ENCODE measurements around the gene EFHB. TPM values are rescaled to one million over a fixed set of nuclear protein-coding genes. Genes with fewer than 3 reads are reported as not detected.
A peak's percentile ranks its signal among the peaks of the same experiment; 100 is the strongest.

Gene EFHB
- 1.0 to 2.7 TPM (median 1.1 TPM) in 3 replicates for total RNA-seq

GRCh38 chr3:19934098-19934566, at the start of gene EFHB:
EFHB (minus strand) TSS chr3:19934217; CDS start chr3:19934018, 199 bp downstream.
- H3K4me1 Mint-ChIP-seq: peaks cover 8% of the 10 kb centered on the region
- peak within 1 kb of the TSS; percentile 34 for H3K4me3 Mint-ChIP-seq
- H3K27me3 Mint-ChIP-seq (ENCODE audit: low read depth): no peaks in the 10 kb centered on the region
- H3K9me3 Mint-ChIP-seq: no peaks in the 10 kb centered on the region
- H3K36me3 Mint-ChIP-seq: no peaks in the 10 kb centered on the region
- peak within 1 kb of the TSS; percentile 51 for H3K27ac Mint-ChIP-seq
- TF ChIP-seq CTCF (IDR thresholded peaks at IDR 0.05; ENCODE audit: unreplicated experiment): no peak
- DNase-seq (ENCODE audit: low spot score in 2 of 2, unreplicated experiment in 2 of 2): peak; percentile 55 to 64

- Mint-ChIP-seq H3K27ac (no peak overlapping the region), H3K9me3 (no peaks in the 10 kb centered on the region), H3K27me3 (ENCODE audit: low read depth) (no peaks in the 10 kb centered on the region), H3K36me3 (peaks cover 24% of the 10 kb centered on the region), H3K4me1 (no peaks in the 10 kb centered on the region), H3K4me3 (no peak overlapping the region)
- no peak for TF ChIP-seq CTCF (IDR thresholded peaks at IDR 0.05; ENCODE audit: unreplicated experiment)
- DNase-seq (ENCODE audit: low spot score in 2 of 2, unreplicated experiment in 2 of 2): no peak
Observed at GRCh38 chr3:19972054-19972453, 38.0 kb upstream of the EFHB start.

GRCh38 chr3:19970327-19970726, 36.3 kb upstream of the EFHB start:
- H3K4me1 Mint-ChIP-seq: no peaks in the 10 kb centered on the region
- H3K36me3 Mint-ChIP-seq: peaks cover 21% of the 10 kb centered on the region
- no peak for TF ChIP-seq CTCF (IDR thresholded peaks at IDR 0.05; ENCODE audit: unreplicated experiment)
- no peak overlapping the region for H3K4me3 Mint-ChIP-seq
- H3K27me3 Mint-ChIP-seq (ENCODE audit: low read depth): no peaks in the 10 kb centered on the region
- H3K27ac Mint-ChIP-seq: no peak overlapping the region
- H3K9me3 Mint-ChIP-seq: peaks cover 4% of the 10 kb centered on the region
- no peak for DNase-seq (ENCODE audit: low spot score in 2 of 2, unreplicated experiment in 2 of 2)

GRCh38 chr3:19967812-19968211, 33.8 kb upstream of the EFHB start:
- Mint-ChIP-seq H3K27ac (peak overlapping the region; percentile 7), H3K27me3 (ENCODE audit: low read depth) (no peaks in the 10 kb centered on the region), H3K4me1 (no peaks in the 10 kb centered on the region), H3K4me3 (no peak overlapping the region), H3K36me3 (peaks cover 17% of the 10 kb centered on the region), H3K9me3 (peaks cover 4% of the 10 kb centered on the region)
- no peak for TF ChIP-seq CTCF (IDR thresholded peaks at IDR 0.05; ENCODE audit: unreplicated experiment)
- DNase-seq (ENCODE audit: low spot score in 2 of 2, unreplicated experiment in 2 of 2): no peak

- TF ChIP-seq CTCF (IDR thresholded peaks at IDR 0.05; ENCODE audit: unreplicated experiment): no peak
- no peak overlapping the region for H3K4me3 Mint-ChIP-seq
- no peak overlapping the region for H3K27ac Mint-ChIP-seq
- H3K9me3 Mint-ChIP-seq: peaks cover 4% of the 10 kb centered on the region
- H3K4me1 Mint-ChIP-seq: no peaks in the 10 kb centered on the region
- no peak for DNase-seq (ENCODE audit: low spot score in 2 of 2, unreplicated experiment in 2 of 2)
- peaks cover 21% of the 10 kb centered on the region for H3K36me3 Mint-ChIP-seq
- H3K27me3 Mint-ChIP-seq (ENCODE audit: low read depth): no peaks in the 10 kb centered on the region
Observed at GRCh38 chr3:19967208-19967607, 33.2 kb upstream of the EFHB start.

GRCh38 chr3:19961960-19962359, 27.9 kb upstream of the EFHB start:
- Mint-ChIP-seq H3K4me1 (no peaks in the 10 kb centered on the region), H3K4me3 (no peak overlapping the region), H3K36me3 (peaks cover 25% of the 10 kb centered on the region), H3K27me3 (ENCODE audit: low read depth) (no peaks in the 10 kb centered on the region), H3K27ac (no peak overlapping the region), H3K9me3 (peaks cover 4% of the 10 kb centered on the region)
- no peak for DNase-seq (ENCODE audit: low spot score in 2 of 2, unreplicated experiment in 2 of 2)
- no peak for TF ChIP-seq CTCF (IDR thresholded peaks at IDR 0.05; ENCODE audit: unreplicated experiment)
